H9 (cell line): ENCODE measurements around the gene ANKRD11. TPM values are rescaled to one million over a fixed set of nuclear protein-coding genes. Genes with fewer than 3 reads are reported as not detected.
A peak's percentile ranks its signal among the peaks of the same experiment; 100 is the strongest.

Experiments used
- DNase-seq: peaks from one replicate; pipeline ENCODE4 v3.0.0-alpha.2; 2017
- H2AFZ ChIP-seq: one replicate; pipeline ENCODE4 v1.6.1; 2013; ENCODE audit warnings: mild to moderate bottlenecking, low read length, control low read depth, moderate library complexity
- H2AK5ac ChIP-seq: 2 replicates; pipeline ENCODE4 v1.6.1; 2013; ENCODE audit warnings: low read length, control low read depth, mixed read lengths; ENCODE audit not compliant: insufficient read length
- H2BK120ac ChIP-seq: one replicate; pipeline ENCODE4 v1.6.1; 2013; ENCODE audit warnings: low read depth, mild to moderate bottlenecking, low read length, control low read depth, inconsistent platforms; ENCODE audit not compliant: poor library complexity, severe bottlenecking
- H2BK12ac ChIP-seq: 2 replicates; pipeline ENCODE4 v1.6.1; 2013; ENCODE audit warnings: low read length, control low read depth, mixed read lengths, low read depth; ENCODE audit not compliant: insufficient read length
- H2BK15ac ChIP-seq: 2 replicates; pipeline ENCODE4 v1.6.1; 2013; ENCODE audit warnings: low read depth, low read length, control low read depth
- H2BK20ac ChIP-seq: one replicate; pipeline ENCODE4 v1.6.1; 2013; ENCODE audit warnings: low read depth, mild to moderate bottlenecking, low read length, control low read depth, inconsistent platforms; ENCODE audit not compliant: poor library complexity, severe bottlenecking
- H2BK5ac ChIP-seq: 2 replicates; pipeline ENCODE4 v1.6.1; 2013; ENCODE audit warnings: low read length, control low read depth, mixed read lengths; ENCODE audit not compliant: insufficient read length
- H3K14ac ChIP-seq: 2 replicates; pipeline ENCODE4 v1.6.1; 2013; ENCODE audit warnings: low read length, control low read depth; ENCODE audit not compliant: insufficient read depth
- H3K18ac ChIP-seq: 2 replicates; pipeline ENCODE4 v1.6.1; 2013; ENCODE audit warnings: low read depth, mild to moderate bottlenecking, mixed read lengths, low read length, control low read depth; ENCODE audit not compliant: insufficient read length
- H3K23ac ChIP-seq: 2 replicates; pipeline ENCODE4 v1.6.1; 2013; ENCODE audit warnings: low read length, control low read depth, mixed read lengths, low read depth; ENCODE audit not compliant: insufficient read length
- H3K23me2 ChIP-seq: 2 replicates; pipeline ENCODE4 v1.6.1; 2013; ENCODE audit warnings: low read depth, mild to moderate bottlenecking, mixed read lengths, low read length, control low read depth; ENCODE audit not compliant: insufficient read length, poor library complexity, severe bottlenecking
- H3K27ac ChIP-seq: 2 replicates; pipeline ENCODE4 v1.5.1; 2013; ENCODE audit warnings: low read length, control low read depth, mixed read lengths, low read depth; ENCODE audit not compliant: insufficient read length
- H3K27me3 ChIP-seq: 2 replicates; pipeline ENCODE4 v1.6.1; 2013; ENCODE audit warnings: low read length, control low read depth, inconsistent platforms; ENCODE audit not compliant: insufficient read depth
- H3K4ac ChIP-seq: 2 replicates; pipeline ENCODE4 v1.6.1; 2013; ENCODE audit warnings: low read depth, mild to moderate bottlenecking, control low read depth, inconsistent platforms, low read length, moderate library complexity
- H3K4me1 ChIP-seq: 2 replicates; pipeline ENCODE4 v1.6.1; 2013; ENCODE audit warnings: low read length, control low read depth, inconsistent platforms; ENCODE audit not compliant: insufficient read depth
- H3K4me2 ChIP-seq: 2 replicates; pipeline ENCODE4 v1.6.1; 2013; ENCODE audit warnings: low read length, control low read depth, mixed read lengths; ENCODE audit not compliant: insufficient read length, insufficient read depth
- H3K56ac ChIP-seq: 2 replicates; pipeline ENCODE4 v1.6.1; 2013; ENCODE audit warnings: low read depth, mild to moderate bottlenecking, mixed read lengths, low read length, control low read depth; ENCODE audit not compliant: insufficient read length
- H3K79me1 ChIP-seq: 2 replicates; pipeline ENCODE4 v1.6.1; 2013; ENCODE audit warnings: low read depth, mild to moderate bottlenecking, moderate library complexity, low read length, control low read depth, inconsistent platforms; ENCODE audit not compliant: insufficient read depth, poor library complexity, severe bottlenecking
- H3K79me2 ChIP-seq: 2 replicates; pipeline ENCODE4 v1.6.1; 2013; ENCODE audit warnings: low read length, control low read depth, inconsistent platforms; ENCODE audit not compliant: insufficient read depth
- H3K9ac ChIP-seq: 2 replicates; pipeline ENCODE4 v1.6.1; 2013; ENCODE audit warnings: low read length, control low read depth, mixed read lengths; ENCODE audit not compliant: insufficient read length; ENCODE audit errors: extremely low read depth
- H3K9me3 ChIP-seq: one replicate; pipeline ENCODE4 v1.6.1; 2013; ENCODE audit warnings: low read depth, low read length, inconsistent platforms; ENCODE audit not compliant: control insufficient read depth
- H3T11ph ChIP-seq: one replicate; pipeline ENCODE4 v1.6.1; 2013; ENCODE audit warnings: mild to moderate bottlenecking, low read length, control low read depth, inconsistent platforms
- H4K20me1 ChIP-seq: one replicate; pipeline ENCODE4 v1.6.1; 2013; ENCODE audit not compliant: control insufficient read depth, insufficient read length, insufficient read depth
- H4K5ac ChIP-seq: 2 replicates; pipeline ENCODE4 v1.6.1; 2013; ENCODE audit warnings: low read depth, mild to moderate bottlenecking, mixed read lengths, low read length, control low read depth; ENCODE audit not compliant: insufficient read length
- H4K8ac ChIP-seq: replicated peaks from 2 replicates; pipeline ENCODE4 v1.6.1; 2013; ENCODE audit warnings: low read length, control low read depth, mixed read lengths, low read depth; ENCODE audit not compliant: insufficient read length
- H4K91ac ChIP-seq: 2 replicates; pipeline ENCODE4 v1.6.1; 2013; ENCODE audit warnings: low read depth, mild to moderate bottlenecking, moderate library complexity, mixed read lengths, low read length, control low read depth; ENCODE audit not compliant: insufficient read length
- H3K27ac Mint-ChIP-seq, 3 experiments: 2 replicates in 2 of 3; 3 replicates in 1 of 3; pipeline ENCODE4 v1.8.0; 2020 to 2021; ENCODE audit warnings: mixed read lengths in 3 of 3, mild to moderate bottlenecking in 1 of 3, moderate library complexity in 1 of 3
- H3K27me3 Mint-ChIP-seq: 2 replicates; pipeline ENCODE4 v1.8.0; 2021; ENCODE audit warnings: low read depth, mild to moderate bottlenecking, moderate library complexity, mixed read lengths
- H3K36me3 Mint-ChIP-seq, 3 experiments: 2 replicates in 2 of 3; 3 replicates in 1 of 3; pipeline ENCODE4 v1.8.0; 2020 to 2021; ENCODE audit warnings: low read depth in 3 of 3, mixed read lengths in 3 of 3; ENCODE audit not compliant: insufficient read depth in 1 of 3
- H3K4me1 Mint-ChIP-seq, 2 experiments: 2 replicates each; pipeline ENCODE4 v1.8.0; 2020; ENCODE audit warnings: mixed read lengths in 2 of 2
- H3K4me3 Mint-ChIP-seq, 2 experiments: 2 replicates in 1 of 2; 3 replicates in 1 of 2; pipeline ENCODE4 v1.8.0; 2020 to 2021; ENCODE audit warnings: mild to moderate bottlenecking in 2 of 2, mixed read lengths in 2 of 2, moderate library complexity in 1 of 2
- H3K9me3 Mint-ChIP-seq, 2 experiments: 2 replicates in 1 of 2; 3 replicates in 1 of 2; pipeline ENCODE4 v1.8.0; 2020; ENCODE audit warnings: mild to moderate bottlenecking in 2 of 2, mixed read lengths in 2 of 2, moderate library complexity in 1 of 2
- WGBS: extraction: QIAGEN DNeasy Blood & Tissue Kit; methylation state at CpG from one replicate; pipeline ENCODE4 v1.1.7; 2013; ENCODE audit warnings: missing lambda C conversion rate, low lambda C conversion rate, mixed read lengths; ENCODE audit not compliant: insufficient read length; ENCODE audit errors: extremely low coverage; 5-methylcytosine and 5-hydroxymethylcytosine counted together
- total RNA-seq: library from RNA; stranded (reverse); gene quantifications from 2 replicates; pipeline ENCODE4 v1.2.1, GENCODE V29; 2021
- TF ChIP-seq, protein P1 (sequence below): fragments of 200-600 bp; sonication (generic); conservative IDR thresholded peaks from 3 replicates; pipeline ENCODE4 v1.8.0; 2021; ENCODE audit warnings: antibody characterized with exemption, mild to moderate bottlenecking

Gene ANKRD11
- total RNA-seq, 1 experiment from 2014 or later, result 181 TPM

- Histone ChIP-seq H3K56ac (no peak overlapping the region), H3K4me2 (no peak overlapping the region), H3K23ac (no peak overlapping the region), H4K8ac (no peak overlapping the region), H3K18ac (no peak overlapping the region), H2BK120ac (no peak overlapping the region), H2BK5ac (no peak overlapping the region), H3K79me1 (peaks cover 6% of the 10 kb centered on the region), H2BK15ac (no peak overlapping the region), H2BK20ac (no peak overlapping the region), H3K14ac (no peak overlapping the region), H3K4me1 (peaks cover 2% of the 10 kb centered on the region; the same call in 1 of the 2 replicates), H2AFZ (no peak overlapping the region), H3K4ac (no peak overlapping the region), H3T11ph (no peak overlapping the region), H2AK5ac (no peak overlapping the region), H3K79me2 (peaks cover 88% of the 10 kb centered on the region), H3K27ac (no peak overlapping the region), H3K9ac (no peak overlapping the region), H2BK12ac (no peak overlapping the region), H4K20me1 (no peaks in the 10 kb centered on the region), H3K27me3 (no peaks in the 10 kb centered on the region), H4K5ac (no peak overlapping the region), H3K9me3 (no peaks in the 10 kb centered on the region), H3K23me2 (no peaks in the 10 kb centered on the region), H4K91ac (no peak overlapping the region)
- no peak for DNase-seq
- TF ChIP-seq, protein P1, sequence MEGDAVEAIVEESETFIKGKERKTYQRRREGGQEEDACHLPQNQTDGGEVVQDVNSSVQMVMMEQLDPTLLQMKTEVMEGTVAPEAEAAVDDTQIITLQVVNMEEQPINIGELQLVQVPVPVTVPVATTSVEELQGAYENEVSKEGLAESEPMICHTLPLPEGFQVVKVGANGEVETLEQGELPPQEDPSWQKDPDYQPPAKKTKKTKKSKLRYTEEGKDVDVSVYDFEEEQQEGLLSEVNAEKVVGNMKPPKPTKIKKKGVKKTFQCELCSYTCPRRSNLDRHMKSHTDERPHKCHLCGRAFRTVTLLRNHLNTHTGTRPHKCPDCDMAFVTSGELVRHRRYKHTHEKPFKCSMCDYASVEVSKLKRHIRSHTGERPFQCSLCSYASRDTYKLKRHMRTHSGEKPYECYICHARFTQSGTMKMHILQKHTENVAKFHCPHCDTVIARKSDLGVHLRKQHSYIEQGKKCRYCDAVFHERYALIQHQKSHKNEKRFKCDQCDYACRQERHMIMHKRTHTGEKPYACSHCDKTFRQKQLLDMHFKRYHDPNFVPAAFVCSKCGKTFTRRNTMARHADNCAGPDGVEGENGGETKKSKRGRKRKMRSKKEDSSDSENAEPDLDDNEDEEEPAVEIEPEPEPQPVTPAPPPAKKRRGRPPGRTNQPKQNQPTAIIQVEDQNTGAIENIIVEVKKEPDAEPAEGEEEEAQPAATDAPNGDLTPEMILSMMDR, result no peak
- no peaks in the 10 kb centered on the region for H3K9me3 Mint-ChIP-seq
- H3K36me3 Mint-ChIP-seq, result peaks cover 4 to 9% (median 8%) of the 10 kb centered on the region in 3 experiments; a peak in 6 of 7 replicates
- peaks cover 43 to 50% of the 10 kb centered on the region in 2 experiments for H3K4me1 Mint-ChIP-seq
- no peaks in the 10 kb centered on the region; the same call in 1 of the 2 replicates for H3K27me3 Mint-ChIP-seq
- H3K4me3 Mint-ChIP-seq, result no peak overlapping the region
- no CpG with 5 or more reads among the region's 7 CpGs for WGBS
- peak overlapping the region in 2 of 3 experiments; percentile 11 to 44; a peak in 1 of 7 replicates for H3K27ac Mint-ChIP-seq
Observed at GRCh38 chr16:89473136-89473712, 17.1 kb downstream of the ANKRD11 start.
